ENCODE measurements around the gene UNC5A. TPM values are rescaled to one million over a fixed set of nuclear protein-coding genes. Genes with fewer than 3 reads are reported as not detected.
A peak's percentile ranks its signal among the peaks of the same experiment; 100 is the strongest.

UNC5A gene
- total RNA-seq, 2 experiments from 2014 or later, result not detected

DNA sequence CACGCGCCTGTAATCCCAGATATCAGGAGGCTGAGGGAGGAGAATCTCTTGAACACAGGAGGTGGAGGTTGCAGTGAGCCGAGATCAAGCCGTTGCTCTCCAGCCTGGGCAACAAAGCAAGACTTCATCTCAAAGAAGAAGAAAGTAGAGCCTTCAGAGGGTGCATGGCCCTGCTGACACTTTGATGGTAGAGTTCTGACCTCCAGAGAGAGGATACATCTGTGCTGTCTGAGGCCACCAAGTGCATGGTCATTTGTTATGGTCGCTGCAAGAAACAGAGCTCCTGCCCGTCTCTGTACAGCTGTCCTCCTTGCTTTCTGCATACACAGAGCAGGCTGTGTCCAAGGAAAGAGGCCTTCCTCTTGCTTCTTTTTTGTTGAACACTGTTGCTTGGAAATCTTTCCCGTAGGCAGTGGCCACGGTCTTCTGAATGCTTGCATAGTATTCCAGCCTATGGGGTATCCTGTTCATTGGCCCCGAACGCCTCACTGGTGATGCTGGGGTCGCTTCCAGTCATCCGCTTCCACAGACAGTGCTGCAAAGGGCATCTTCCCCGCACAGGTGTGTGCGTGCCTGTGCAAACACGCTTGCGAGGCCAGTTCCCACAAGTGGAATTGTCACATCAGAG, 36.8 kb upstream of the UNC5A start:
- DNase-seq, result peak in 1 of 14 experiments; percentile 17
- Histone ChIP-seq H3K27ac (ENCODE audit: low read depth in 1 of 2, low read length in 2 of 2) (no peak overlapping the region), H3K4me1 (ENCODE audit: insufficient read depth, low read length) (no peaks in the 10 kb centered on the region), H3K4me3 (ENCODE audit: low read length) (no peak overlapping the region), H3K36me3 (ENCODE audit: insufficient read depth, low read length) (no peaks in the 10 kb centered on the region), H3K27me3 (ENCODE audit: control insufficient read depth in 1 of 2, insufficient read depth in 2 of 2, low read length in 2 of 2) (peaks cover 15 to 28% of the 10 kb centered on the region in 2 experiments), H3K9me3 (ENCODE audit: control insufficient read depth in 1 of 2, insufficient read depth in 1 of 2, low read length in 2 of 2) (peaks cover 0 to 3% of the 10 kb centered on the region in 2 experiments)
- H3K4me3 Mint-ChIP-seq, result no peak overlapping the region
- no peaks in the 10 kb centered on the region for H3K36me3 Mint-ChIP-seq (ENCODE audit: low read depth)
- H3K27me3 Mint-ChIP-seq, result peaks cover 54% of the 10 kb centered on the region
- POLR2A ChIA-PET, result no interaction called here
- H3K4me1 Mint-ChIP-seq (ENCODE audit: low read depth), result no peaks in the 10 kb centered on the region
- intact Hi-C loops (cut with DNase I, micrococcal nuclease), result no loop called here
- no peak for TF ChIP-seq CTCF (IDR thresholded peaks at IDR 0.05)
- no peak overlapping the region for H3K27ac Mint-ChIP-seq
- CTCF ChIA-PET, result no interaction called here
- ATAC-seq (ENCODE audit: poor library complexity), result no peak
- H3K9me3 Mint-ChIP-seq, result no peaks in the 10 kb centered on the region

- no peaks in the 10 kb centered on the region for H3K4me1 ChIP-seq (ENCODE audit: insufficient read depth, low read length)
- ChIA-PET POLR2A (no interaction called here), CTCF (no interaction called here)
- H3K9me3 ChIP-seq (ENCODE audit: control insufficient read depth in 1 of 2, insufficient read depth in 1 of 2, low read length in 2 of 2), result no peaks in the 10 kb centered on the region
- no peaks in the 10 kb centered on the region for H3K4me1 Mint-ChIP-seq (ENCODE audit: low read depth)
- ATAC-seq (ENCODE audit: poor library complexity), result no peak
- H3K4me3 ChIP-seq (ENCODE audit: low read length), result no peak overlapping the region
- H3K9me3 Mint-ChIP-seq, result no peaks in the 10 kb centered on the region
- no peaks in the 10 kb centered on the region for H3K36me3 Mint-ChIP-seq (ENCODE audit: low read depth)
- peak in 1 of 14 experiments; percentile 10 for DNase-seq
- TF ChIP-seq CTCF (IDR thresholded peaks at IDR 0.05), result no peak
- H3K36me3 ChIP-seq (ENCODE audit: insufficient read depth, low read length), result no peaks in the 10 kb centered on the region
- no peak overlapping the region for H3K27ac Mint-ChIP-seq
- intact Hi-C loops (cut with DNase I, micrococcal nuclease), result no loop called here
- H3K27me3 Mint-ChIP-seq, result peaks cover 49% of the 10 kb centered on the region
- no peak overlapping the region for H3K4me3 Mint-ChIP-seq
- no peak overlapping the region for H3K27ac ChIP-seq (ENCODE audit: low read depth in 1 of 2, low read length in 2 of 2)
- H3K27me3 ChIP-seq (ENCODE audit: control insufficient read depth in 1 of 2, insufficient read depth in 2 of 2, low read length in 2 of 2), result peaks cover 13 to 18% of the 10 kb centered on the region in 2 experiments
Measured at GRCh38 chr5:176774216-176775171, 35.9 kb upstream of the UNC5A start.

DNA sequence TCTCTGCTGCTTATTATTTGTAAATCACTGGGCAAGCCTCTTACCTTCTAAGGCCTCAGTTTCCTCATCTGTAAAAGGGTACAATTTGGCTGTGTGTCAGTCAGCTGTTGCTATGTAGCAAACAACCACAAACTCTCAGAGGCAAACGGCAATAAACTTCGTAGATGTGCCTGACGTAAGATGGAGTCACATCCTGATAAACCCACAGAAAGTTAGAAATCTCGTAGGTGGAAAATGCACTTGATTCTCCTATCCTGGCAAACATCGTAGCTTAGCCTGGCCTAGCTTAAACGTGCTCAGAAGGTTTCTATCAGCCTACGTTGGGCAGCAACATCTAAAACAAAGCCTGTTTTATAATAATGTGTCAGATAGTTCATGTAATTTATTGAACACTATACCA, 35.0 kb upstream of the UNC5A start:
- DNase-seq, result no peak
- H3K36me3 ChIP-seq (ENCODE audit: insufficient read depth, low read length), result no peaks in the 10 kb centered on the region
- Mint-ChIP-seq H3K36me3 (ENCODE audit: low read depth) (no peaks in the 10 kb centered on the region), H3K9me3 (no peaks in the 10 kb centered on the region), H3K4me1 (ENCODE audit: low read depth) (no peaks in the 10 kb centered on the region), H3K27me3 (peaks cover 40% of the 10 kb centered on the region), H3K4me3 (no peak overlapping the region), H3K27ac (no peak overlapping the region)
- H3K9me3 ChIP-seq (ENCODE audit: control insufficient read depth in 1 of 2, insufficient read depth in 1 of 2, low read length in 2 of 2), result no peaks in the 10 kb centered on the region
- ChIA-PET CTCF (no interaction called here), POLR2A (no interaction called here)
- no peaks in the 10 kb centered on the region for H3K4me1 ChIP-seq (ENCODE audit: insufficient read depth, low read length)
- peaks cover 13% of the 10 kb centered on the region in 2 experiments for H3K27me3 ChIP-seq (ENCODE audit: control insufficient read depth in 1 of 2, insufficient read depth in 2 of 2, low read length in 2 of 2)
- no peak overlapping the region for H3K4me3 ChIP-seq (ENCODE audit: low read length)
- no peak for ATAC-seq (ENCODE audit: poor library complexity)
- H3K27ac ChIP-seq (ENCODE audit: low read depth in 1 of 2, low read length in 2 of 2), result no peak overlapping the region
- intact Hi-C loops (cut with DNase I, micrococcal nuclease), result no loop called here
- no peak for TF ChIP-seq CTCF (IDR thresholded peaks at IDR 0.05)

All from CD4-positive, alpha-beta T cell (primary cell).